ENCODE measurements around the gene TEX10.

- TF ChIP-seq CTCF (IDR thresholded peaks at IDR 0.05) (no peak), EP300 (IDR thresholded peaks at IDR 0.05) (no peak)
- TF ChIP-seq, protein P1, sequence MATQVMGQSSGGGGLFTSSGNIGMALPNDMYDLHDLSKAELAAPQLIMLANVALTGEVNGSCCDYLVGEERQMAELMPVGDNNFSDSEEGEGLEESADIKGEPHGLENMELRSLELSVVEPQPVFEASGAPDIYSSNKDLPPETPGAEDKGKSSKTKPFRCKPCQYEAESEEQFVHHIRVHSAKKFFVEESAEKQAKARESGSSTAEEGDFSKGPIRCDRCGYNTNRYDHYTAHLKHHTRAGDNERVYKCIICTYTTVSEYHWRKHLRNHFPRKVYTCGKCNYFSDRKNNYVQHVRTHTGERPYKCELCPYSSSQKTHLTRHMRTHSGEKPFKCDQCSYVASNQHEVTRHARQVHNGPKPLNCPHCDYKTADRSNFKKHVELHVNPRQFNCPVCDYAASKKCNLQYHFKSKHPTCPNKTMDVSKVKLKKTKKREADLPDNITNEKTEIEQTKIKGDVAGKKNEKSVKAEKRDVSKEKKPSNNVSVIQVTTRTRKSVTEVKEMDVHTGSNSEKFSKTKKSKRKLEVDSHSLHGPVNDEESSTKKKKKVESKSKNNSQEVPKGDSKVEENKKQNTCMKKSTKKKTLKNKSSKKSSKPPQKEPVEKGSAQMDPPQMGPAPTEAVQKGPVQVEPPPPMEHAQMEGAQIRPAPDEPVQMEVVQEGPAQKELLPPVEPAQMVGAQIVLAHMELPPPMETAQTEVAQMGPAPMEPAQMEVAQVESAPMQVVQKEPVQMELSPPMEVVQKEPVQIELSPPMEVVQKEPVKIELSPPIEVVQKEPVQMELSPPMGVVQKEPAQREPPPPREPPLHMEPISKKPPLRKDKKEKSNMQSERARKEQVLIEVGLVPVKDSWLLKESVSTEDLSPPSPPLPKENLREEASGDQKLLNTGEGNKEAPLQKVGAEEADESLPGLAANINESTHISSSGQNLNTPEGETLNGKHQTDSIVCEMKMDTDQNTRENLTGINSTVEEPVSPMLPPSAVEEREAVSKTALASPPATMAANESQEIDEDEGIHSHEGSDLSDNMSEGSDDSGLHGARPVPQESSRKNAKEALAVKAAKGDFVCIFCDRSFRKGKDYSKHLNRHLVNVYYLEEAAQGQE (IDR thresholded peaks at IDR 0.05) = no peak
Measured at GRCh38 chr9:100364013-100364412, 11.3 kb upstream of the TEX10 start.
